Lung (tissue), 16 donors: ENCODE measurements around the gene MT1E. TPM values are rescaled to one million over a fixed set of nuclear protein-coding genes. Genes with fewer than 3 reads are reported as not detected.

Experiments used
- ATAC-seq: fragments of 200-7000 bp; cut with Tn5 transposase; one replicate; pipeline ENCODE4 v1.9.1; 2020; ENCODE audit warnings: moderate number of reproducible peaks; ENCODE audit not compliant: insufficient read depth, low FRiP score
- DNase-seq, 3 donors: peaks; one replicate each; pipeline ENCODE4 v3.0.0-alpha.2; 2013 to 2017
- H3K27ac ChIP-seq, 2 donors: one replicate each; pipeline ENCODE4 v1.5.1; 2013; ENCODE audit warnings: mild to moderate bottlenecking in 2 of 2, moderate library complexity in 2 of 2, control low read depth in 1 of 2, inconsistent platforms in 1 of 2, low read depth in 1 of 2, low read length in 1 of 2
- H3K27me3 ChIP-seq, 3 donors: one replicate each; pipeline ENCODE4 v1.5.1; 2013; ENCODE audit warnings: low read length in 2 of 3; ENCODE audit not compliant: control insufficient read depth in 3 of 3, insufficient read depth in 3 of 3
- H3K36me3 ChIP-seq, 4 donors: one replicate each; pipeline ENCODE4 v1.5.1; 2013; ENCODE audit warnings: low read length in 4 of 4, mild to moderate bottlenecking in 1 of 4, moderate library complexity in 1 of 4; ENCODE audit not compliant: control insufficient read depth in 4 of 4, insufficient read depth in 4 of 4
- H3K4me1 ChIP-seq, 5 donors: one replicate each; pipeline ENCODE4 v1.5.1; 2013; ENCODE audit warnings: low read length in 5 of 5, mild to moderate bottlenecking in 2 of 5, moderate library complexity in 1 of 5; ENCODE audit not compliant: control insufficient read depth in 5 of 5, insufficient read depth in 5 of 5
- H3K4me3 ChIP-seq: one replicate; pipeline ENCODE4 v1.5.1; 2013; ENCODE audit warnings: mild to moderate bottlenecking, control low read depth, moderate library complexity
- H3K9ac ChIP-seq, 2 donors: one replicate each; pipeline ENCODE4 v1.5.1; 2013; ENCODE audit warnings: low read length in 2 of 2, control low read depth in 1 of 2; ENCODE audit not compliant: insufficient read depth in 1 of 2
- H3K9me3 ChIP-seq, 4 donors: one replicate each; pipeline ENCODE4 v1.5.1; 2013; ENCODE audit warnings: low read length in 3 of 4, mild to moderate bottlenecking in 1 of 4, moderate library complexity in 1 of 4; ENCODE audit not compliant: control insufficient read depth in 4 of 4, insufficient read depth in 3 of 4
- CTCF ChIP-seq: IDR thresholded peaks from 2 replicates; pipeline ENCODE4 v1.5.1; 2012; ENCODE audit warnings: mild to moderate bottlenecking; ENCODE audit errors: control extremely low read depth, extremely low read depth
- WGBS, 2 donors: extraction: QIAGEN DNeasy Blood & Tissue Kit; methylation state at CpG; one replicate each; pipeline ENCODE4 v1.1.7; 2013; 5-methylcytosine and 5-hydroxymethylcytosine counted together
- long read RNA-seq, 5 donors: transcript quantifications; one replicate each; lab custom pipeline, GENCODE V29; 2026
- polyA plus RNA-seq, 2 donors: library from polyadenylated mRNA; stranded (reverse); fragments of 200-250 nt; gene quantifications; one replicate each; pipeline ENCODE4 v1.2.1, GENCODE V29; 2013
- total RNA-seq, 2 donors: library from RNA; depleted of rRNA in 1 of 2; stranded (reverse); fragments of >200 nt in 1 of 2; gene quantifications; one replicate each; pipeline ENCODE4 v1.2.1, GENCODE V29; 2014 to 2021
- donor health status: control.
- donor health status: control.
- donor health status: Bipolar disorder and iron deficiency.
- donor health status: healthy.
- donor health status: DM: yes; HTN: yes; CAD: no.

Gene MT1E
- total RNA-seq (100 to 1,000 TPM in 1 of 2 donors, 10 to 100 TPM in 1; 22.1 to 251 TPM), polyA plus RNA-seq (100 to 1,000 TPM in 1 of 2 donors, 10 to 100 TPM in 1; 66.9 to 746 TPM)
- long read RNA-seq, donor 1, transcript MT1E-201 (3 exons, 704 nt), result major isoform, 16 of 16 reads
- long read RNA-seq, donor 1, partial matches to known transcripts, result 0 of 16 reads
- long read RNA-seq, donor 1, other reads (novel, unspliced or antisense), result 0 of 16 reads
- long read RNA-seq, donor 2, transcript MT1E-201 (3 exons, 704 nt), result major isoform, 10 of 10 reads
- long read RNA-seq, donor 2, partial matches to known transcripts, result 0 of 10 reads
- long read RNA-seq, donor 2, other reads (novel, unspliced or antisense), result 0 of 10 reads
- long read RNA-seq, donor 3, transcript MT1E-201 (3 exons, 704 nt), result major isoform, 13 of 14 reads
- long read RNA-seq, donor 3, partial matches to known transcripts, result 0 of 14 reads
- long read RNA-seq, donor 3, other reads (novel, unspliced or antisense), result 0 of 14 reads
- long read RNA-seq, donor 4, partial matches to known transcripts, result 0 of 4 reads
- long read RNA-seq, donor 4, other reads (novel, unspliced or antisense), result 0 of 4 reads
- long read RNA-seq, donor 5, transcript MT1E-201 (3 exons, 704 nt), result major isoform, 9 of 9 reads
- long read RNA-seq, donor 5, partial matches to known transcripts, result 0 of 9 reads
- long read RNA-seq, donor 5, other reads (novel, unspliced or antisense), result 0 of 9 reads

GRCh38 chr16:56625140-56625942, at the start of gene MT1E:
TSS of gene MT1E (plus strand) at chr16:56625781. CDS start at chr16:56625852, 71 bp downstream.
- WGBS, 2 donors, result 1 to 2% methylated on average over 62 of the region's 62 CpGs
- peak within 1 kb of the TSS; percentile 0 to 77 for H3K9ac ChIP-seq
- ATAC-seq, result peak; percentile 90

GRCh38 chr16:56576585-56577299, 48.8 kb upstream of the MT1E start:
- peak; percentile 80 for TF ChIP-seq CTCF
- Histone ChIP-seq H3K4me1 (no peaks in the 10 kb centered on the region), H3K4me3 (no peak overlapping the region), H3K9me3 (no peaks in the 10 kb centered on the region), H3K27me3 (no peaks in the 10 kb centered on the region), H3K36me3 (no peaks in the 10 kb centered on the region), H3K9ac (no peak overlapping the region), H3K27ac (no peak overlapping the region)
- DNase-seq, result peak; percentile 34 to 56 (median 42)
- ATAC-seq, result peak; percentile 97
- WGBS, 2 donors, result 32 to 33% methylated on average over 8 of the region's 8 CpGs

More at GRCh38 chr16:56625140-56625942, at the start of gene MT1E:
- no peak for TF ChIP-seq CTCF
- peak; percentile 62 to 81 (median 67) for DNase-seq
- Histone ChIP-seq H3K27ac (peak within 1 kb of the TSS; percentile 91 to 94), H3K36me3 (no peaks in the 10 kb centered on the region), H3K4me1 (peaks cover 0 to 13% (median 0%) of the 10 kb centered on the region in 5 donors), H3K4me3 (peak within 1 kb of the TSS; percentile 55), H3K9me3 (peaks cover 0 to 1% (median 0%) of the 10 kb centered on the region in 4 donors), H3K27me3 (peaks cover 0 to 32% (median 13%) of the 10 kb centered on the region in 3 donors)

- Histone ChIP-seq H3K4me3 (no peak overlapping the region), H3K27me3 (no peaks in the 10 kb centered on the region), H3K4me1 (no peaks in the 10 kb centered on the region), H3K9me3 (no peaks in the 10 kb centered on the region), H3K27ac (no peak overlapping the region), H3K36me3 (no peaks in the 10 kb centered on the region), H3K9ac (no peak overlapping the region)
- 78 to 82% methylated on average over 4 of the region's 4 CpGs for WGBS, 2 donors
- ATAC-seq (no peak), DNase-seq (no peak)
- no peak for TF ChIP-seq CTCF
Measured at GRCh38 chr16:56577300-56577625, 48.3 kb upstream of the MT1E start.
